Psoas muscle (tissue), 8 donors: ENCODE data around the gene LAMA1. TPM values are rescaled to one million over a fixed set of nuclear protein-coding genes. Genes with fewer than 3 reads are reported as not detected.

ENCODE experiments used
- ATAC-seq, 4 donors: fragments of 200-7000 bp; cut with Tn5 transposase; one replicate each; pipeline ENCODE4 v1.9.1; 2020; ENCODE audit warnings: moderate library complexity in 3 of 4, mild to moderate bottlenecking in 2 of 4
- DNase-seq, 2 donors: peaks; one replicate each; pipeline ENCODE4 v3.0.0-alpha.2; 2020
- H3K27ac ChIP-seq: fragments of 200-600 bp; one replicate; pipeline ENCODE4 v1.8.0; 2022
- H3K27me3 ChIP-seq, 3 donors: fragments of 200-600 bp in 1 of 3; one replicate each; pipeline versions ENCODE4 v1.6.1 to v1.8.0; 2013 to 2022; ENCODE audit warnings: low read length in 2 of 3, mild to moderate bottlenecking in 2 of 3, moderate library complexity in 1 of 3; ENCODE audit not compliant: insufficient read depth in 3 of 3
- H3K36me3 ChIP-seq, 2 donors: fragments of 200-600 bp in 1 of 2; one replicate each; pipeline versions ENCODE4 v1.6.1 to v1.8.0; 2013 to 2022; ENCODE audit warnings: low read depth in 1 of 2, mild to moderate bottlenecking in 1 of 2, moderate library complexity in 1 of 2; ENCODE audit not compliant: insufficient read depth in 1 of 2
- H3K4me1 ChIP-seq: fragments of 200-600 bp; one replicate; pipeline ENCODE4 v1.8.0; 2022
- H3K4me3 ChIP-seq: fragments of 200-600 bp; one replicate; pipeline ENCODE4 v1.8.0; 2022; ENCODE audit warnings: mild to moderate bottlenecking
- H3K9me3 ChIP-seq: fragments of 200-600 bp; one replicate; pipeline ENCODE4 v1.8.0; 2022
- CTCF ChIP-seq: fragments of 200-600 bp; IDR thresholded peaks from one replicate; pipeline ENCODE4 v1.8.0; 2022; ENCODE audit warnings: antibody characterized with exemption
- WGBS, 3 donors: extraction: QIAGEN DNeasy Blood & Tissue Kit; methylation state at CpG; one replicate each; pipeline versions ENCODE4 v1.1.6 to v1.1.7; 2013; 5-methylcytosine and 5-hydroxymethylcytosine counted together
- intact Hi-C, 2 donors: fragments of 100-400 bp; cut with DNase I; formaldehyde crosslinking; loops; one replicate each; pipeline versions ENCODE4 v1.11.0 to v1.14.2; 2022
- polyA plus RNA-seq, 3 donors: library from polyadenylated mRNA; stranded (reverse); fragments of 200-250 nt; gene quantifications; one replicate each; pipeline ENCODE4 v1.2.3, GENCODE V29; 2013
- total RNA-seq, 4 donors: library from RNA; stranded (reverse); fragmentation: NEBNext Ultra II Directional in 2 of 4; extraction: Animal tissue kit (Norgen Biotek cat#: 25700) in 2 of 4; gene quantifications; one replicate each; pipeline versions ENCODE4 v1.2.1 to v1.2.4, GENCODE V29; 2021 to 2023
- donor health status: healthy with polysubstance abuse.
- donor health status: DM: no; HTN: no; CAD: no; lungs with moderate emphysema.
- donor health status: Bipolar disorder and iron deficiency.
- donor health status: healthy.
- donor health status: DM: yes; HTN: yes; CAD: no.
- donor health status: DM: no; HTN: no; CAD: no.
- donor health status: DM: no; HTN: no; CAD: no.
- donor health status: DM: yes; HTN: yes; CAD: no.

Gene LAMA1
- total and polyA plus RNA-seq, 7 donors, result 0.04 to 2.6 (median 0.11) TPM; not detected in 1

DNA sequence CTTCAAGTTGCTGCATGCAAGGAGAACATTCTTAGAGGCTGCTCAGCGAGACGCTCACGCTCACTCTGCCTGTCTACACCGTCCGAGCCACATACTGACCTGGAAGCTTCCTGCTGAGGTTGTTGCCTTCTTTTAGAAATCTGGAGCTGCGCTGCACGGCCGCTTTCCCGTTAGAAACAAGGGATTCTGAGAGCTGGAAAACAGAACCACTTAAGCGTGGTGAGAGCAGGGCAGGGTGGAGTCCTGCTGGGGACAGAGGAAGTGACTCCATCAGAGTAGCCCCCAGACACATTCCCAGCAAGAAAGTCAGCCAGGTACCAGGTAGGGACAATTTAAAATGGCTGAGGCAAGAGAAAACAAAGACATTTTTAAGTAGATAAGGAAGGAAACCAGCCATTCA is 135.2 kb downstream of the LAMA1 start:
- no peak overlapping the region for H3K27ac ChIP-seq
- no peak for TF ChIP-seq CTCF
- ATAC-seq, result no peak
- WGBS, 3 donors, result 81 to 89% (median 88%) methylated on average over 10 of the region's 10 CpGs
- intact Hi-C loops, result no loop called here
- no peaks in the 10 kb centered on the region for H3K36me3 ChIP-seq
- H3K4me3 ChIP-seq, result no peak overlapping the region
- H3K9me3 ChIP-seq, result no peaks in the 10 kb centered on the region
- no peak for DNase-seq
- no peaks in the 10 kb centered on the region for H3K27me3 ChIP-seq
- H3K4me1 ChIP-seq, result no peaks in the 10 kb centered on the region

DNA sequence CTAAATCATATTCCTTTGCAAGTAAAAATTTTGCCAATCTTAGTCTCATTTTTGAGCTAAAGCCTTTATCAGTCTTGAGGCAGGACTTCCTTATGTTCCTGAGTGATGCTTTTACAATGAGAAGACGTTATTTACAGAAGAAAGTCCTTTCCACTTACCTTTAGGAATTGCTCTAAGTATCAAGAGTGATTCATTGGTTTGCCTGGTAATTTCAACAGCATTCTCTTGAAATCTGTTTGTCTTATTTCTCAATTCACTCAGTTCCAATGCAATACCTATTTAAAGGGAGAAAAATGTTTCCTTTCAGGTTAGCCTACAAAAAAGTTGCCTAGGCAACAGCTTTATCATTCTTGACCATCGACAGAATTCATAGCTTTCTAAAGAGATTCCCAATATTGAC is 137.2 kb downstream of the LAMA1 start:
- DNase-seq (no peak), ATAC-seq (no peak)
- no peak overlapping the region for H3K4me3 ChIP-seq
- no peaks in the 10 kb centered on the region for H3K27me3 ChIP-seq
- H3K27ac ChIP-seq, result no peak overlapping the region
- intact Hi-C loops, result no loop called here
- 57 to 88% (median 84%) methylated on average over 2 of the region's 2 CpGs for WGBS, 3 donors
- H3K36me3 ChIP-seq, result no peaks in the 10 kb centered on the region
- no peak for TF ChIP-seq CTCF
- H3K4me1 ChIP-seq, result no peaks in the 10 kb centered on the region
- H3K9me3 ChIP-seq, result no peaks in the 10 kb centered on the region

DNA sequence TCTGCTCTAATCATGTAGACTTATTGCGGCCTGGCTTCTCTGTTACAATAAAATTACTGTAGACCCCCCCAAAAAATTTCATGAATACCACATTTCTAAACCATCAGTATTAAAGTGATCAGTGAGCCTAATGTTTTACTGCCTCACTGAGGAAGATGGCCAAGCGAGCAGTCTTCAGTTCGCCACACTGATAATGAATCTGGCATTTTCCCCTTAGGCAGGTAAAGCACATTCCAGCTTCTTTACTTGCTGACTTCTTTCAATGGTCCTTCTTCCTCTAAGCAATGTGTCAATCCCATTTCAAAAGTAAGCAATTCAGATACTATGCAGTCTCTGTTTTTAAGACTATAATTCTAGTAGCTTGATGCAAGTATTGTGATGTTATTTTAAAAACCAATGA is 137.6 kb downstream of the LAMA1 start:
- intact Hi-C loops, result no loop called here
- H3K36me3 ChIP-seq, result no peaks in the 10 kb centered on the region
- WGBS, 3 donors, result 92 to 98% (median 98%) methylated on average over 3 of the region's 3 CpGs
- ATAC-seq (no peak), DNase-seq (no peak)
- TF ChIP-seq CTCF, result no peak
- H3K27ac ChIP-seq, result no peak overlapping the region
- no peaks in the 10 kb centered on the region for H3K9me3 ChIP-seq
- H3K27me3 ChIP-seq, result no peaks in the 10 kb centered on the region
- H3K4me1 ChIP-seq, result no peaks in the 10 kb centered on the region
- H3K4me3 ChIP-seq, result no peak overlapping the region

GRCh38 chr18:6976935-6977334 is 140.7 kb downstream of the LAMA1 start:
- H3K4me1 ChIP-seq, result no peaks in the 10 kb centered on the region
- no peaks in the 10 kb centered on the region for H3K36me3 ChIP-seq
- no peak for TF ChIP-seq CTCF
- no peak overlapping the region for H3K4me3 ChIP-seq
- H3K27ac ChIP-seq, result no peak overlapping the region
- no peaks in the 10 kb centered on the region for H3K27me3 ChIP-seq
- intact Hi-C loops, result no loop called here
- 55 to 88% (median 70%) methylated on average over 3 of the region's 3 CpGs for WGBS, 3 donors
- DNase-seq, result no peak
- no peak for ATAC-seq
- no peaks in the 10 kb centered on the region for H3K9me3 ChIP-seq

GRCh38 chr18:6975084-6975483 is 142.5 kb downstream of the LAMA1 start:
- TF ChIP-seq CTCF, result no peak
- no peak for DNase-seq
- H3K9me3 ChIP-seq, result no peaks in the 10 kb centered on the region
- no peak overlapping the region for H3K4me3 ChIP-seq
- intact Hi-C loops, result no loop called here
- H3K27ac ChIP-seq, result no peak overlapping the region
- no peak for ATAC-seq
- no peaks in the 10 kb centered on the region for H3K36me3 ChIP-seq
- WGBS, 3 donors, result 90 to 91% (median 91%) methylated on average over 6 of the region's 6 CpGs
- no peaks in the 10 kb centered on the region for H3K4me1 ChIP-seq
- H3K27me3 ChIP-seq, result no peaks in the 10 kb centered on the region
